22Rv1 (cell line): ENCODE results near the gene DLG4.

Source experiments
- CTCF ChIP-seq: fragments of 450-650 bp; IDR thresholded peaks from 2 replicates; pipeline ENCODE4 v1.5.1; 2017; ENCODE audit warnings: mild to moderate bottlenecking
- ZFX ChIP-seq: fragments of 450-650 bp; IDR thresholded peaks from 2 replicates; pipeline ENCODE4 v1.6.1; 2017; ENCODE audit warnings: antibody characterized with exemption, borderline replicate concordance

GRCh38 chr17:7141824-7142223 lies 77.8 kb downstream of the DLG4 start:
- TF ChIP-seq CTCF (no peak), ZFX (no peak)
